Spleen (tissue), 11 donors: Measurements from ENCODE around the gene CABLES2. TPM values are rescaled to one million over a fixed set of nuclear protein-coding genes. Genes with fewer than 3 reads are reported as not detected.

Source experiments
- DNase-seq: peaks from one replicate; pipeline ENCODE4 v3.0.0-alpha.2; 2020
- H3K27ac ChIP-seq, 8 donors: fragments of 200-600 bp; sonication (generic) in 7 of 8; 1 replicate in 4 of 8; 2 replicates in 4 of 8; pipeline versions ENCODE4 v1.5.0 to v1.8.0; 2016 to 2021; ENCODE audit warnings: inconsistent platforms in 4 of 8, mild to moderate bottlenecking in 4 of 8, moderate library complexity in 1 of 8
- H3K27me3 ChIP-seq, 7 donors: fragments of 200-600 bp; sonication (generic) in 6 of 7; replicated peaks in 1 of 7; 1 replicate in 4 of 7; 2 replicates in 3 of 7; pipeline versions ENCODE4 v1.5.0 to v1.8.0; 2016 to 2021; ENCODE audit warnings: inconsistent platforms in 3 of 7, mild to moderate bottlenecking in 1 of 7
- H3K36me3 ChIP-seq, 6 donors: fragments of 200-600 bp; sonication (generic) in 5 of 6; 1 replicate in 4 of 6; 2 replicates in 2 of 6; pipeline versions ENCODE4 v1.5.0 to v1.8.0; 2016 to 2021; ENCODE audit warnings: inconsistent platforms in 2 of 6
- H3K4me1 ChIP-seq, 6 donors: fragments of 200-600 bp; sonication (generic) in 5 of 6; 1 replicate in 3 of 6; 2 replicates in 3 of 6; pipeline versions ENCODE4 v1.5.0 to v1.8.0; 2016 to 2021; ENCODE audit warnings: inconsistent platforms in 3 of 6
- H3K4me3 ChIP-seq, 8 donors: fragments of 200-600 bp; sonication (generic) in 7 of 8; 1 replicate in 4 of 8; 2 replicates in 4 of 8; pipeline versions ENCODE4 v1.5.0 to v1.8.0; 2016 to 2021; ENCODE audit warnings: inconsistent platforms in 4 of 8, mild to moderate bottlenecking in 4 of 8, moderate library complexity in 2 of 8
- H3K9me3 ChIP-seq, 8 donors: fragments of 200-600 bp; sonication (generic) in 7 of 8; 1 replicate in 4 of 8; 2 replicates in 4 of 8; pipeline versions ENCODE4 v1.5.0 to v1.8.0; 2016 to 2021; ENCODE audit warnings: inconsistent platforms in 4 of 8
- CTCF ChIP-seq, 11 experiments: fragments of 200-600 bp in 7 of 11; fragments of 450-650 bp in 4 of 11; sonication (generic) in 4 of 11; IDR thresholded peaks in 8 of 11; conservative IDR thresholded peaks in 3 of 11; 1 replicate in 7 of 11; 2 replicates in 4 of 11; pipeline versions ENCODE4 v1.4.0 to v1.8.0; 2016 to 2021; ENCODE audit warnings: antibody characterized with exemption in 11 of 11, inconsistent platforms in 4 of 11, mild to moderate bottlenecking in 1 of 11
- POLR2A ChIP-seq, 3 donors: fragments of 450-650 bp; IDR thresholded peaks; one replicate each; pipeline ENCODE4 v1.5.1; 2017; ENCODE audit warnings: antibody characterized with exemption in 3 of 3, mild to moderate bottlenecking in 1 of 3
- POLR2AphosphoS5 ChIP-seq, 3 donors: sonication (generic); formaldehyde crosslinking; IDR thresholded peaks; one replicate each; pipeline ENCODE4 v1.5.1; 2017; ENCODE audit warnings: antibody characterized with exemption in 3 of 3
- WGBS, 5 donors: extraction: QIAGEN DNeasy Blood & Tissue Kit in 3 of 5; methylation state at CpG; one replicate each; pipeline versions ENCODE4 v1.1.5 to v1.1.7; 2013 to 2018; 5-methylcytosine and 5-hydroxymethylcytosine counted together
- intact Hi-C: fragments of 100-400 bp; cut with DNase I; formaldehyde crosslinking; loops from one replicate; pipeline ENCODE4 v1.15.0; 2023; ENCODE audit warnings: low total_unique reads
- polyA plus RNA-seq, 3 donors: library from polyadenylated mRNA; stranded (reverse); fragments of 200-250 nt; gene quantifications; one replicate each; pipeline ENCODE4 v1.2.1, GENCODE V29; 2013
- total RNA-seq, 7 donors: library from RNA; depleted of rRNA in 3 of 7; stranded (reverse); fragments of >200 nt in 3 of 7; fragmentation: NEBNext Ultra II Directional in 4 of 7; extraction: Animal tissue kit (Norgen Biotek cat#: 25700) in 4 of 7; gene quantifications; one replicate each; pipeline versions ENCODE4 v1.1.0 to v1.2.1, GENCODE V29; 2016 to 2021
- donor health status: healthy with polysubstance abuse.
- donor health status: DM: no; HTN: no; CAD: no; lungs with moderate emphysema.
- donor health status: DM: no; HTN: no; CAD: no.
- donor health status: Bipolar disorder and iron deficiency.
- donor health status: healthy.
- donor health status: DM: no; HTN: no; CAD: no.
- donor health status: DM: yes; HTN: yes; CAD: no.

CABLES2 gene
- total and polyA plus RNA-seq, 10 donors, result 2.0 to 5.9 (median 4.0) TPM

- no peak for DNase-seq
- Histone ChIP-seq H3K4me1 (peaks cover 13 to 93% (median 69%) of the 10 kb centered on the region in 6 donors), H3K27me3 (peaks cover 0 to 53% (median 32%) of the 10 kb centered on the region in 7 donors), H3K36me3 (peaks cover 0 to 19% (median 0%) of the 10 kb centered on the region in 6 donors), H3K4me3 (peak overlapping the region in 6 of 8 donors; percentile 58 to 90 (median 66)), H3K27ac (peak overlapping the region in 7 of 8 donors; percentile 36 to 86 (median 74)), H3K9me3 (no peaks in the 10 kb centered on the region)
- TF ChIP-seq POLR2AphosphoS5 (IDR thresholded peaks at IDR 0.05) (peak in 1 of 3 donors; percentile 48), CTCF (IDR thresholded peaks at IDR 0.05 in 8 of 11, conservative IDR thresholded peaks at IDR 0.05 in 3 of 11) (no peak)
- WGBS, 5 donors, result 67 to 83% (median 77%) methylated on average over 23 to 27 of the region's 27 CpGs
- intact Hi-C loops, result no loop called here
Observed at GRCh38 chr20:62364911-62365736, 42.0 kb downstream of the CABLES2 start.

- 73 to 84% (median 78%) methylated on average over 13 to 22 of the region's 22 CpGs for WGBS, 5 donors
- H3K27ac ChIP-seq, result peak overlapping the region in 7 of 8 donors; percentile 36 to 86 (median 74)
- peaks cover 0 to 19% (median 0%) of the 10 kb centered on the region in 6 donors for H3K36me3 ChIP-seq
- no peaks in the 10 kb centered on the region for H3K9me3 ChIP-seq
- peaks cover 0 to 43% (median 31%) of the 10 kb centered on the region in 7 donors for H3K27me3 ChIP-seq
- no peak for DNase-seq
- peaks cover 13 to 92% (median 69%) of the 10 kb centered on the region in 6 donors for H3K4me1 ChIP-seq
- intact Hi-C loops, result no loop called here
- TF ChIP-seq CTCF (IDR thresholded peaks at IDR 0.05 in 8 of 11, conservative IDR thresholded peaks at IDR 0.05 in 3 of 11) (no peak), POLR2AphosphoS5 (IDR thresholded peaks at IDR 0.05) (peak in 2 of 3 donors; percentile 33 to 55), POLR2A (IDR thresholded peaks at IDR 0.05) (no peak)
- peak overlapping the region in 5 of 8 donors; percentile 13 to 90 (median 70) for H3K4me3 ChIP-seq
Observed at GRCh38 chr20:62363920-62364851, 42.9 kb downstream of the CABLES2 start.

GRCh38 chr20:62362991-62363919 lies 43.8 kb downstream of the CABLES2 start:
- peaks cover 0 to 19% (median 0%) of the 10 kb centered on the region in 6 donors for H3K36me3 ChIP-seq
- no peak for TF ChIP-seq POLR2A (IDR thresholded peaks at IDR 0.05)
- no peak for TF ChIP-seq POLR2AphosphoS5 (IDR thresholded peaks at IDR 0.05)
- TF ChIP-seq CTCF (IDR thresholded peaks at IDR 0.05 in 8 of 11, conservative IDR thresholded peaks at IDR 0.05 in 3 of 11), result peak in 1 of 11 experiments; percentile 2
- DNase-seq, result no peak
- peak overlapping the region in 5 of 8 donors; percentile 20 to 86 (median 82) for H3K27ac ChIP-seq
- H3K9me3 ChIP-seq, result no peaks in the 10 kb centered on the region
- H3K27me3 ChIP-seq, result peaks cover 0 to 34% (median 21%) of the 10 kb centered on the region in 7 donors
- WGBS, 5 donors, result 79 to 88% (median 80%) methylated on average over 8 to 20 of the region's 20 CpGs
- intact Hi-C loops, result no loop called here
- H3K4me1 ChIP-seq, result peaks cover 14 to 92% (median 68%) of the 10 kb centered on the region in 6 donors
- no peak overlapping the region for H3K4me3 ChIP-seq
